Breast epithelium (tissue), 3 donors: ENCODE results near the gene FRMD5.

Experiments
- CTCF ChIP-seq, 3 donors: fragments of 450-650 bp; IDR thresholded peaks; one replicate each; pipeline ENCODE4 v1.5.1; 2016 to 2017; ENCODE audit warnings: antibody characterized with exemption in 3 of 3, mild to moderate bottlenecking in 3 of 3, moderate library complexity in 3 of 3
- POLR2A ChIP-seq: fragments of 450-650 bp; IDR thresholded peaks from one replicate; pipeline ENCODE4 v1.6.1; 2016; ENCODE audit warnings: antibody characterized with exemption, mild to moderate bottlenecking, moderate library complexity

- TF ChIP-seq CTCF (IDR thresholded peaks at IDR 0.05) (no peak), POLR2A (no peak)
These were observed 4.3 kb upstream of the FRMD5 start for GRCh38 chr15:44199393-44199792.
